ENCODE results near the gene ARL6IP6.
"Not testable (repeated sequence)": the region's sequence is repeated elsewhere in the genome, so short reads cannot be mapped to it uniquely, and the experiment has no call there.

ARL6IP6 gene

DNA sequence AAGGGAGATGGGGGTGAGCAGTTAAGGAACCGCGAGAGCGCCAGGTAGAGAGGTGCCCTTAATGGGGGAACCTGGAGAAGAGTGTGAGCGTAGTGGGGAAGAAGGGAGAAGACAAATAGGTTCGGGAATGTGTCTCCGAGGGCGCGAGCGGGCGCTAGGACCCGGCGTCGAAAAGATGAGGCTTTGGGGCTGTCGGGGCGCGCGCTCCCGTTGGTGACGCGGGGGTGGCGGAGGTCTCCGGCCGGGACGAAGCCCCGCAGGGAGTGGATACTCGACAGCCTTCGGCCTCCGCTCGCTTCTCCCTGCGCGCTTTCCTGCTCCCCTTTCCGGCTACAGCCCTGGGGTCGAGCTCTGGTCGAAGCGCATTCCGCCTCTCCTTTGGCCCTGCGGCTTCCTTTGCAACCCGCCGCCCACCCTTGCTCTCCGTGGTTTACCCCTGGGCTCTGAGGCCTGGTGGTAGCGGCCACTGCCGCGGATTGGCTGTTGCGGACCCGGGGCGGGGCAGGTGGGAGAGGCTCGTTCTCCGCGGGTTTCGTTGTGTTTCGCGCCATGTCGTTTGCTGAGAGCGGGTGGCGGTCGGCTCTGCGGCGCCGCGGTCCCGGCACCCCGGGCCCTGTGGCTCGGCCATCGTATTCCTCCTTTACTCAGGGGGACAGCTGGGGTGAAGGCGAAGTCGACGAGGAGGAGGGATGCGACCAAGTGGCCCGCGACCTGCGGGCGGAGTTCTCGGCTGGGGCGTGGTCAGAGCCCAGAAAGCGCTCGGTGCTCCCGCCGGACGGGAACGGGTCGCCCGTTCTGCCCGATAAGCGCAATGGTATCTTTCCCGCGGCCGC is at the start of gene ARL6IP6:
TSS of gene ARL6IP6 (plus strand) at position 545 of the 833 bp plus-strand sequence. CDS start at position 550, 5 bp downstream.
- peak; percentile 96 for DNase-seq (ENCODE audit: low spot score)

DNA sequence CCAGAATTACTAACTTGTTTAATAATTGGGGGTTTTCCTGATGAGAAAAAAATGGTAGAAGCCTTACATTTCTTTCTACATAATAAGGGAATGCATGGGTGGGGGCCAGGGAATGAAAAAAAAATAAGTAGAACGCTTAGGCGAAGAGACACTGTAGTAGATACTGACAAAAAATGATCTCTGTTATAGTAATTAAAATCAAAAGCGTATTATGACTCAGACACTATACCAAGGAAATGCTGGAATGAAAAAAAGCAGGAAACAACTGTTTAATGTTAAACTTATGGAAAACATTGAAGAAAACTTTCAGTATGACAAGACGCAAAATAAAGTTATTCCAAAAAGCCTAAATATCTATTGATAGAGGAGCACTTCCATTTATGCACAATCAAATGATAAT is 44.1 kb upstream of the ARL6IP6 start:
- no peak for DNase-seq (ENCODE audit: low spot score)

DNA sequence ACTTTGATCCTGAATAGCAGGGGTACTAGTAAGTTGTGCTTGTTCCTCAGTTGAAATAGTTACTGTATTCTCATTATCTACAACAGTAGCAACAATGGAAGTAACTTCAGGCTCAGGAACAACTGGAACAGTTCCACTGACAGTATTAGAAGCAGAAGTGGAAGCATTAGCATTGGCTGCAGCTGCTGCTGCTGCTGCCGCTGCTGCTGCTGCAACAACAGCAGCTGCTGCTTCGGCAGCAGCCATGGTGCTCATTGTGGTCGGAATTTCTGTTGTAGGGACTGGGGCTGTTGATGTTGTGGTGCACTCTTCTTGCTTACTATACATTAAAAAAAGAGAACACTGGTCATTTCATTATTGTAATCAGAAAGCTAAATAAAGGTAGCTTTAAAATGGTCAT is 42.0 kb upstream of the ARL6IP6 start:
- DNase-seq (ENCODE audit: low spot score), result no peak

DNA sequence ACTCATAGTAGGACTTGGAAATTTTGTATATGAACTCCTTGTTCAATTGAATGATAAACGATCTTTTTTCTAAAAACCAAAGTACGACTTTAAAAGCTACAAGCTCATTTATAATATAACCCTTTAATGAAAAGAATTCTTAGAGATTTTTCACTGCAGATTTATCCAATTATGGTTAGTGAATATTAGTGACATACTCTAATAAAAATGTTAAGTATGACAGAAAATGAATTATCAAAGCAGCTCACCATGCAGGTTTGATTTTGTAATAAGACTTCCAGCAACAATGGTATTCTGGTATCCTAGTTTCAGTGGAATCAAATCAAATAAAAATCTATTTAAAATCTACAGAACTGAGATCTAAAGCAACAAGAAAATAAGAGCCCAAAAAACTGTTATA is 39.6 kb upstream of the ARL6IP6 start:
- DNase-seq (ENCODE audit: low spot score), result no peak

DNA sequence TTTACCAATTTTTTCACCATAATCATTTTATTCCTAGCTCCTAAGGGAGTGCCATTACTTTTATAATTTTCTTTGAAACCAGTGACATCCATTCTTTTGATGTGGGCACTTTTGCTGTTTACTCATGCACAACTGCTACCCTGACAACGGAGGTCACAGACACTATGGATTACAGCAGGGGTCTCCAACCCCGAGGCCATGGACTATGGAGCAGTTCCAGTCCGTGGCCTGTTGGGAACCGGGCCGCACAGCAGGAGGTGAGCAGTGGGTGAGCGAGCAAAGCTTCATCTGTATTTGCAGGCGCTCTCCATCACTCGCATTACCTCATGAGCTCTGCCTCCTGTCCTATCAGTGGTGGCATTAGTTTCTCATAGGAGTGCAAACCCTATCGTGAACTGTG is 35.8 kb upstream of the ARL6IP6 start:
- DNase-seq (ENCODE audit: low spot score), result no peak

DNA sequence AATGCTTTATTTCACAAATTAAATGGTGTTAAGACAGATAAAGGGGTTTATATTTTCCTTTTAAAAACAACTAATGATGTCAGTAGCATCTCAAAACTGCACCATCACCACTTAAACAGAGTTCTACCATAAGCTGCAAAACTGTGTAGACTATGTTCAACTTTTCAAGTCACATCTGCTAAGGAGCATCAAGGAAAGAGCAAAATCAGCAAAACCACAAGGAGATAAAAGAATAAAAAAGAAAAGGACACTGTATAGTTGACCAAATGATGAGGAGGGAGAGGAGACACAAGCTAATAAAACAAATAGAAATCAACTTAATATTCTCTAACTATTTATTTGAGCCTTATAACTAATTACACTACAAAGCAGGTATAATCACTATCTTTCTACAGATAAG is 35.0 kb upstream of the ARL6IP6 start:
- DNase-seq (ENCODE audit: low spot score), result no peak

DNA sequence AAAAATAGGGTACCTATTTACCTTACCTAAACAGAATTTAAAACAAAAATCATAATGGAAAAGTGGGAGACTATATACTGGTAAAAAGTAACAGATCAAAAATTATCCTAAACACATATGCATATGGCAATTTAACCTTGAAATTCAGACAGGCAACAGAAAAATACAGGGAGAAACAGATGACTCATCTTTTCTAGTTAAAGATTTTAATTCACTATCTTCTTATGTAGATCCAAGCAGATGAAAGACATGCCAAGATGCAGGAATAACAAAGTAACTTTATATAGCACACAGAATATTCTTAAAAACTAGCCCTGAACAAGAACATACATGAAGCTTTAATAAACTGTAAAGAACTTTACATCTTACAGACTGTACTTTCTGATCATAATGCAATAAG is 32.1 kb upstream of the ARL6IP6 start:
- no peak for DNase-seq (ENCODE audit: low spot score)

DNA sequence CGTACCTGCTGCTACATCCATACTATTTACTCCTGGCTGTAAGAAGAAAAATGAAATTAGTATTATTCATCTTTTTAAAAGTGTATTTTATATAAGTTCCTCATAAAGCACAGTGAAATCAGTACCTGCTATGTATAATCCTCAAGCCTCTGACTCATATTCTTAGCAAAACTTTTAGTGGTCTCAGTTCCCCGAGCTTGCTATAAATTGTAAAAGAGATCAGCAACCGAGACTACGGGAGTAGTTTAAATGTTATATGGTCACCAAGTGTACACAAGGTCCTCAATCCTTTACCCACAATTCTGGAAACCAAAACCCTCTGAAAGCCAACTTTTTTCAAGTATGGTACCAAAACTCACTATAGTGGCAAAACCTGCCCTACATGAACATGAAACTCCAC is 25.4 kb upstream of the ARL6IP6 start:
- DNase-seq (ENCODE audit: low spot score), result no peak

DNA sequence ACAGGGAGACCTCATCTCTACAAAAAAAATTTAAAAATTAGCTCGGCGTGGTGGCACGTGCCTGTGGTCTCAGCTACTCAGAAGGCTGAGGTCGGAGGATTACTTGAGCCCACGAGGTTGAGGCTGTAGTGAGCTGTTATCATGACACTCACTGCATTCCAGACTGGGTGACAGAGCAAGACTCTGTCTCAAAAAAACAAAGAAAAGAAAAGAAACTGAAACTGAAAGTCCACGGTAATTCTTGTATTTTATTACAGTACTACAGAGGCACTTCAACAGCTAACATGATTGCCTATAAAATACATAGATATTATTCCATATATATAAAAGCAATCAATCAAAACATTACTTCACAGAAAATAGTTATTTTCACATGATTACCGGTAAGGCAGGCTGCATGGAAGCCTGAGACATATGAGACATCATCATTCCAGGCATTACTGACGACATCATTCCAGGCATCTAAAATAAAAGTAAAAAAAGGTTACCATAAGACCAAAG is 24.2 kb upstream of the ARL6IP6 start:
- DNase-seq (ENCODE audit: low spot score), result no peak

DNA sequence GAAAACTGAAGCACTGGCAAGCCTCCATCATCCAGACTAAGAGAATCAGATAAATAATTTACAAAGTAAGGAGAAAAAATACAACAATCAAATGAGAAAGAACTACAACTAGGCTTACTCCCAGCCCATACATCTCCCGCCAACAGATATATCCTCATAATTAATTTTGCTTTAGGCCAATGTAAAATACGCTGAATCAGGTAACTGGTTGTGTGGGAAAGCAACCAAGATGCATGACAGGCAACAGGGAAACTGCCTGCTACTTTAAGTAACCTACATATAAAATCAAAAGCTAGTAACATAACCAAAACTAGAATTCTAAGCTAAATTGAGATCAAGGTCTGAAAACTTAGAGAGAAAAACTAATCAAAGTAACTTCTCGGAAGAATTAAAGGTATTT is 22.7 kb upstream of the ARL6IP6 start:
- DNase-seq (ENCODE audit: low spot score), result no peak

DNA sequence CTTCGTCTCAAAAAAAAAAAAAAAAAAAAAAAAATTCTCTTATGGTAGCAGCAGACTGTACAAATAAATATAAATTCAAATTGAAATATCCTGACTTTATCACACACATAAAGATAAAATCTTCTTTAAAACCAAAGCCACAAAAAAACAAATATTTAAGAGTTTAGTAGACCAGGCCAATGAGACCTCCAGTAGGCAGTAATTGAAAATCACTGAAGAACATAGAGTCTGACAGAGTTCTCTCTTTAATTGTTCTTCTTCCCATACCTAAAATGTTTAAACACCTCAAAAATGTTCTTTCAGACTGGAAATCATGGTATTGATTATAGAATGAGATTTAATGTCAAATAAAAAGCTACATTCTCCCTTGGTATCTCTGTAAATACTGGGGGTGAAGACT is 21.9 kb upstream of the ARL6IP6 start:
- DNase-seq (ENCODE audit: low spot score), result no peak

DNA sequence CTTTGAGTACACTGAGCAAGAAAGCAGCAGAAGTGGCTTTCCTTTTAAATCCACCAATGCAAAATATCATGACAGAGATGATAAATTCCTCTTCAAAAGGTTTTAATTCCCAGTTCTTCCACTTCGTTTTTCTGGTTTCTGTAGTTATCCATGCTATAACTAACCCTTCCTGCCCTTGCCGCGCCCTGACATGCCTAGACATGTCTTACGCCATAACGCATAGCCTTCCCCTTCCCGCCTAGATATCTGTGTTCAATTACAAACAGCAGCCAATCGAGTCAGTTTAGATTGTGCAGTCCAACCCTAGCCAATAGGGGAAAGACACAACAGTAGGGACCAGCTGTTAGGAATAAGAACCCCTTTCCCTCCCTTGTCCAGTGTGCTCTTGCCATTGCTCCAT is 17.2 kb upstream of the ARL6IP6 start:
- no peak for DNase-seq (ENCODE audit: low spot score)

DNA sequence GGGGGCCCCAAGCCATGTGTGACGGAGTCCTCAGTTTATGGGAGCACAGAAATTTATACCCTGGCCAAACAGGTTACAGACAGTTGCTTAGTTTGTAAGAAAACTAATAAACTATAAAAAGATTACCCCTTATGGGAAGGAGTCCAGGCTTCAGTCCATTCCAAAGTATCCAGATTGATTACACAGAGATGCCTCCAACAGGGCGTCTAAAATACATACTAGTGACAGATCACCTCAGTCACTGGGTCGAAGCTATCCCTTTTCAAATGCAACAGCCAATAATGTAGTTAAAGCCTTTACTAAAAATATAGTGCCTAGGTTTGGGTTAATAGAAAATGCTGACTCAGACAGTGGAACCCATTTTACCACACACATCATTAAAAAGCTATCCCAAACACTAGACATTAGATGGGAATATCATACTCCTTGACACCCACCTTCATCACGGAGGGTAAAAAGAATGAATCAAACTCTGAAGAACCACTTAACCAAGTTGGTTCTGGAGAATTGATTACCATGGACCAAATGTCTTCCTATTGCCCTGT is 11.9 kb upstream of the ARL6IP6 start:
- DNase-seq (ENCODE audit: low spot score), result no peak

DNA sequence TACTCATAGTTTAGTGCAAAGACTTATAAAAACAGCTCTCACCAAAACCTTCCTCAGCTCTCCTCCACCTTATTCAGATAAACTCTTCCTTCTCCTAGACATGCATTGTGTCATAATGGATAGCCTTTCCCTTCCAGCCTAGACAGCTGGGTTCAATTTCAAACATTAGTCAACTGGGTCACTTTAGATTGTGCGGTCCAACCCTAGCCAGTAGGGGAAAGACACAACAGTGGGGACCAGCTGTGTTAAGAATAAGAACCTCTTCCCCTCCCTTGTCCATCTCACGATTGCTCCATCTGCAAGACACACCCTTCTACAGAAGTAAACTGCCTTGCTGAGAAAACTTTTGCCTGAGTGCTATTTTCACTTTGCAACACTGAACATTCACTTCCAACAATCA is 9.7 kb upstream of the ARL6IP6 start:
- DNase-seq (ENCODE audit: low spot score), result no peak

DNA sequence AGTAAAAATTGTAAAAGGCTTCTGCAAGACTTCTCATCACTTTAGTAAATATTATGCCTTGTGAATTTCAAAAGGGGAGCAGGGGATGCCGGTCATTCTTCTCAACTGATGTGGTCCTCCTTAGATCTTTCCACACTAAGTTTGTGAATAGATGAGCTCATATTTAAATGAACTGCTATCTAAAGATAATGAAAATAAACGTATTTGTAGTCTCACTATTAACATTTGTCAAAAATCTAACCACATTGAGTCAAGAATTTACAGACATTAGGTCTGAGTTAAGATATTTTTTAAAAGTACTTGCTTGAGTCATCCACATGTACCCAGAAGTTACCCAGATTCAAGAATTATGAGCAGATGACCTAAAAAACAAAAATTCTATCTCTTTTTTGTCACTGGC is 7.7 kb upstream of the ARL6IP6 start:
- DNase-seq (ENCODE audit: low spot score), result no peak

DNA sequence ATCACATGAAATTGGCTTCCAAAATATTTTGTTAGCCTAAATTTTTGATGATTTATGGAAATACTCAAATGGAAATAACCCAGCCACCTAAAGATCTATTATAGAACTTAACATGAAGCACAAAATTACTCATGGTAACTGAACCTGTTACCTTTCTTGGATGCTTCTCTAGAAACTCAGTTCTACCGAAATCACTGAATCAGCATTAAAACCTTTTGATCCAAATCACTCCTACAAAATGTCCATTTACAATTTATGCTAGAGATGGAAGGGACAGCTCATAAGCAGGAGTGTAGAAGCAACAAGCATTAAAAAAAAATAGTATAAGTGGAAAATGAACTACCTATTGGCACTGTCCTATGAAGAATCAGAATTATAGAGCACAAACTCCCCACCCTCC is 3.3 kb upstream of the ARL6IP6 start:
- DNase-seq (ENCODE audit: low spot score), result no peak

DNA sequence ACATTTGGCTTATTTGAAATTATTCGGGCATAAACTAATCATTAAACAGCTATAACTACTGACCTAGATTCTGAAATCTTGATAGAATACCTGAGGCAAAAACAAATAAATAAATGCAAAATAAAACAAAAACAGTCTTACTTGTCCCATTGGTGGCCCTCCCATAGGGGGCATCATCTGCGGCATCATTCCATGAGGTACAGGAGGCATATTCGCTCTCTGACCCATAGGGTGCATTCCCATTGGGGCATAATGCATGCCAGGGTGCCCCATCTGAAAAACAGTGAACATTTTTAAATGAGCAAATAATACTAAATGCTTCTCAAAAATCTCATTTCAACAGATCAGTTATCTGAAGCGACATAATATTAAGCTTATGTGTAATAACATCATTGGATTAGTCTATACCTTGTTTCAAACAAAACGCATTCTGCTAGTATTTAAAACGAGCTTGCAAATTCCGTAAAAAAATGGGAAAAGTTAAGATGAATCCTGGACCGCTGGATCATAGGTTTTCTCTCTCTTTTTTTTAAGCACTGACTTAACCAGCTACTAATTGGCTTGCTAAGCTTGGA is 2.5 kb upstream of the ARL6IP6 start:
- DNase-seq (ENCODE audit: low spot score), result no peak

DNA sequence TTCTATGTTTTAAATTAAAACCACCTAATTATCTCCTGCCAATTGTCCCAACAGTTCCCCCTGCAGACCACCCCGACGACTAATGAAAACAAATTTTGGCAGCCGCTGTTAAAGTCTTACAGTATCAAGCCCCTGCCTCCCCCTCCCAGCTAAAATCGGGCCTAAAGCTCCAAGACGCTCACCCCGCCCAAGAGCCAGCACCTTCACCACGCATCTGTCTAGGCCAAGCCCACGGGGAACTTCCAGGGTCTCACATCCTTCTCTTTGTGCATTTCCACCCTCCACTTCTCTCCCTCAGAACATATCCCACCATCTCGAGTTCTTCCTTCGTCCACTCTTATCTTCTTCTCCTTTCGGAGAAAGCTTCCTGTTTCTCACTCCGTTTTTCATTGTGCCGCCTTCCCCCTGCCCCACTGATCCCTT is 1.6 kb upstream of the ARL6IP6 start:
- DNase-seq (ENCODE audit: low spot score), result no peak

DNA sequence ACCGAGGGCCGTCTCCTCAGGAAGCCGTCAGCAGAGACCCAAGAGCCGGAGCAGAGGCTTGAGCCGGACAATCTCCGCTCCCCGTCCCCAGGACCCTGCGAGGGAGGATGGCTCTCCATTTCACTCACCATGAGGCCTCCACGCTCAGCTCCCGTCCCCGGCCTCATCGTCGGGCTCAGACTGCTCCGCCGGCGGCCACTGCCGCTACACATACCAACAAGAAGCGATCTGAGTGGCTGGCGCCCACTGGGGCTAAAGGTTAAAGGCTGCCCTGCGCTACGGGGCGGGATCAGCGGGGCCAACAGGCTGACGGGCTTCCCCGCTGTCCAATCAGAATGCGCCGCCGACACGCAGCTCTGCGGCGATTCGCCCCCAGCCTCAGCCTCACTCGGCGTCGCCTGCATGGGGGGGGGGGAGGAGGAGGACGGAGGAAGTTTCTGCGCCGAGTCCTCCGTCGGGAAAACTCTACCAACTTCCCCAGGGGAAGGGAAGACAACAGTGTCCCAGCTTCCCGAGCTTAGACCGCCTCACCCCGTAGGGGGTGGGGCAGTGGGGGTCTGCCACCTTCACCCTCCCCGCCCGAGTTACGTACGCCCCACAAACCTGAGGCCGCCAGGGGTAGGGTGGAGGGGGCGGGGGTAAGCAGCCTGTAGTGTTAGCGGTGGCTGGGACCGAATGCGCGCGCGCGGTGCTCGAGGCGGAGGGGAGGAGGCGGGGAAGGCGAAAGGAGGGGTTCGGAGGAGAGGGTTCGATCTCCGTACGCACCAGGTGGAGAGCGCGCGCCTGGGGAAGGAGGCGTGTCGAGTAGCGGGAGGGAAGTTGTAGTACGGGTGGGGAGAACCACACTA is 968 bp upstream of the ARL6IP6 start, which contains the start of gene PRPF40A:
TSS of gene PRPF40A (minus strand) at position 234 of the 848 bp plus-strand sequence. CDS start at position 212, 22 bp downstream.
- DNase-seq (ENCODE audit: low spot score), result peak; percentile 99

DNA sequence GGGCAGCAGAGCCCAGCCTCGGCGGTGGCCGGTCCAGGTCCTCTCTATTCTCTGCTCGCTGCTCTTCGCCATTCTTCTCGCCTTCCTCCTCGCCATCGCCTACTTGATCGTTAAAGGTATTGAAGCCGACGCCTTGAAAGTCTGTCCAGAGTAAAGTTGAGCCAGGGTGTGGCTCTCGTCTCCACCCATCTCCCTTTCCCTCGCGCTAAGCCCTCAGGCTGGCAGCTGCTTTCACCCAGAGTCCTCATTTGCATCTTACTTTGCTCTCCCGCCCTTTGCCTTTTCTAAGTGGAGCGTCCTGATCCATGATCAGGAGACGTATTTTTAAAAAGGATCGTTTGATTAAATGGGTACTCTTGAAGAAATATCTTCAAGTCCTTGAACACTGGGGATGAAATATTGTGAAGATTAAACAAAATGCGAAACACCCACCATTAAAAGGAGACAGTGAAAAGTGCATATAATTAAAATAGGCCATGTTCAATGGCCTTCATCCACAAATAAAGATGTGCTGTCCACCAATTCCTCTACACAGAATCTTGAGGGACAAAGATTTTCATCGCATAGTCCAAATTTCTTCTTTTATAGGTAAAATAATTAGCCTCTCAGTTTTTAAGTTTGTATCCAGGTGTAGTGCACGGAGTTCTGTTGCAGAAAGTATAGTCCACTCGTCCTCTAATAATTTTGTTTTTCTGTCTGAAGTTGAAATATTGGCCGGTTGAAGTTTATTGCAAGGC is 657 bp downstream of the ARL6IP6 start:
- peak; percentile 15 for DNase-seq (ENCODE audit: low spot score)

DNA sequence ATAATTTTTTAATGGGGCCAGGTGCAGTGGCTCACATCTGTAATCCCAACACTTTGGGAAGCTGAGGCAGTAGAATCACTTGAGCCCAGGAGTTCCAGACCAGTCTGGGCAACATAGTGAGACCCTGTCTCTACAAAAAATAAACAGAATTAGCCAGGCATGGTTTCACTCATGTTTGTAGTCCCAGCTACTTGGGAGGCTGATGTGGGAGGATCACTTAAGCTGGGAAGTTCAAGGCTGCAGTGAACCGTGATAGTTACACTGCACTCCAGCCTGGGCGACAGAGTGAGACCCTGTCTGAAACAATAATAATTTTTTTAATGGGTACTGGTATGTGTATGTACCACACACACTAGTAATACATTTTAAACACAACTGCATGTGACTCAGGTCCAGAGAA is 2.4 kb downstream of the ARL6IP6 start:
- no peak for DNase-seq (ENCODE audit: low spot score)

DNA sequence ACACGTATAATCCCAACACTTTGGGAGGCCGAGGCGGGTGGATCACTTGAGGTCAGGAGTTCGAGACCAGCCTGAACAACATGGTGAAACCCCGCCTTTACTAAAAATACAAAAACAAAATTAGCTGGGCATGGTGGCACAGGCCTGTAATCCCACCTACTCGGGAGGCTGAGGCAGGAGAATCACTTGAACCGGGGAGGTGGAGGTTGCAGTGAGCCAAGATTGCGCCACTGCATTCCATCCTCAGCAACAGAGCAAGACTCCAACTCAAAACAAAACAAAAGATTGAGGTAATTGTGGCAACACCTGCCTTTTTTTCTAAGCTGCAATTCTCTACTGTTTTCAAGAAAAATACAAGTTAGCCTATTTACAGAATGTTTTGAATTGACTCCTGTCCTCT is 4.2 kb downstream of the ARL6IP6 start:
- not testable (repeated sequence) for DNase-seq (ENCODE audit: low spot score)
